ENCODE data around the gene EFCAB6.

Gene EFCAB6

DNA sequence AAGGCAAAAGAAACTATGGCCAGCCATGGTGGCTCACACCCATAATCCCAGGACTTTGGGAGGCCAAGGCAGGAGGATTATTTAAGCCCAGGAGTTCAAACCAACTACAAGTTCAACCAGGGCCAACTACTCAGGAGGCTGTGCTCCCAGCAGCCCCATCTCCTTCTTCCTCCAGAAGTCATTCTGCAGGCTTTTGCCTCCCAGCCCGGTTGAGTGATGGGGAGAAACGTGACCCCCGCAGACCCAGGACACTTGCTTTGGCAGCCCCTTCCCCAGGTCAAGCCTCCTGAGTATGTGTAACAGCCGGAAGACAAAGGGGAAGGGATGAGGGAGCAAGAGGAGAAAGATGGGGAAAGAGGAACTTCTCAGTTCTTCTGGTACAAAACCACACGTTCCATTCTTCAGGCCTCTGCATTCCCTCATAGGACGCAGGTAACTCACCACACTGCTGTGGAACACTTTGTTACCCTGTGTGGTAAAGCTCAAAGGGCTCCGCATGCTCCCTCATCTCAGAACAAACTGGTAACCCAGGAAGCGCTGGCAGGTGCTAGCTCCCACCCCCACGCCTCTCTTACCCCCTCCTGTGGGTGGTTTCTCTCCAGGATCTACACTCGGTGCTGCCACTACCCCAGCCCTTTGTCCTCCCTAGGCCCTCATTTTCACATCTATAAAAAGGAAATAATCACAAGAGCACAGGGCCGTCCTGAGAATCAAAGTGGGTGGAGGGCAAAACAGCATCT is 46.2 kb upstream of the EFCAB6 start:
- TF ChIP-seq, protein P1, sequence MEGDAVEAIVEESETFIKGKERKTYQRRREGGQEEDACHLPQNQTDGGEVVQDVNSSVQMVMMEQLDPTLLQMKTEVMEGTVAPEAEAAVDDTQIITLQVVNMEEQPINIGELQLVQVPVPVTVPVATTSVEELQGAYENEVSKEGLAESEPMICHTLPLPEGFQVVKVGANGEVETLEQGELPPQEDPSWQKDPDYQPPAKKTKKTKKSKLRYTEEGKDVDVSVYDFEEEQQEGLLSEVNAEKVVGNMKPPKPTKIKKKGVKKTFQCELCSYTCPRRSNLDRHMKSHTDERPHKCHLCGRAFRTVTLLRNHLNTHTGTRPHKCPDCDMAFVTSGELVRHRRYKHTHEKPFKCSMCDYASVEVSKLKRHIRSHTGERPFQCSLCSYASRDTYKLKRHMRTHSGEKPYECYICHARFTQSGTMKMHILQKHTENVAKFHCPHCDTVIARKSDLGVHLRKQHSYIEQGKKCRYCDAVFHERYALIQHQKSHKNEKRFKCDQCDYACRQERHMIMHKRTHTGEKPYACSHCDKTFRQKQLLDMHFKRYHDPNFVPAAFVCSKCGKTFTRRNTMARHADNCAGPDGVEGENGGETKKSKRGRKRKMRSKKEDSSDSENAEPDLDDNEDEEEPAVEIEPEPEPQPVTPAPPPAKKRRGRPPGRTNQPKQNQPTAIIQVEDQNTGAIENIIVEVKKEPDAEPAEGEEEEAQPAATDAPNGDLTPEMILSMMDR (IDR thresholded peaks at IDR 0.05; ENCODE audit: low read depth, low read length, poor library complexity, severe bottlenecking), result no peak
- no peak for TF ChIP-seq EZH2phosphoT487 (IDR thresholded peaks at IDR 0.05; ENCODE audit: borderline replicate concordance, low read length)
- H3F3A ChIP-seq (ENCODE audit: control insufficient read depth, insufficient read depth), result no peaks in the 10 kb centered on the region
- H4K20me1 ChIP-seq (ENCODE audit: control insufficient read depth, insufficient read depth, low read depth, low read length), result no peaks in the 10 kb centered on the region
- H3K36me3 ChIP-seq (ENCODE audit: control insufficient read depth, low read length), result no peaks in the 10 kb centered on the region
- H3K4me2 ChIP-seq (ENCODE audit: low read length), result no peak overlapping the region
- H3K9me3 ChIP-seq (ENCODE audit: control insufficient read depth, insufficient read depth, low read length), result no peaks in the 10 kb centered on the region
- no peaks in the 10 kb centered on the region for H3K27me3 ChIP-seq (ENCODE audit: control insufficient read depth, low read length)
- no peaks in the 10 kb centered on the region for H3K79me2 ChIP-seq (ENCODE audit: control insufficient read depth, low read length)
- H3K9me2 ChIP-seq (replicated peaks; ENCODE audit: control insufficient read depth, low read length), result no peaks in the 10 kb centered on the region
- no peak overlapping the region for H3K4me3 ChIP-seq (ENCODE audit: low read length)
- H3K4me1 ChIP-seq (ENCODE audit: control insufficient read depth, low read length), result no peaks in the 10 kb centered on the region
- no peak overlapping the region for H3K27ac ChIP-seq (ENCODE audit: low read depth, low read length)

DNA sequence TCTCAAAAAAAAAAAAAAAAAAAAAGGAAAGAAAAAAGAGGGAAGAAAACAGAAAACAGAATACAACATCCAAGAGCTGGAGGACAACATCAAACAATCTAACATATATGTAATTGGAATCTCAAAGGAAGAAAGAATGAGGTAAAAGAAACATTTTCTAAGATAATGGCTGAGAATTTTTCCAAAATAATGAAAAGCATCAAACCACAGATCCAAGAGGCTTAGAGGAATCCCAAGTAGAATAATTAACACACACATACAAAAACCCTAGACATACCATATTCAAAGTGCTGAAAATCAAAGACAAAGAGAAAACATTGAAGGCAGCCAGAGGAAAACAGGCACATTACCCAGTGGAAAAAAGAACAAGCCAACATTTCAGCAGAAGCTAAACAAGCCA is 45.3 kb upstream of the EFCAB6 start:
- Histone ChIP-seq H3K79me2 (ENCODE audit: control insufficient read depth, low read length) (no peaks in the 10 kb centered on the region), H3K9me2 (replicated peaks; ENCODE audit: control insufficient read depth, low read length) (no peaks in the 10 kb centered on the region), H3K4me3 (ENCODE audit: low read length) (no peak overlapping the region), H4K20me1 (ENCODE audit: control insufficient read depth, insufficient read depth, low read depth, low read length) (no peaks in the 10 kb centered on the region), H3K4me2 (ENCODE audit: low read length) (no peak overlapping the region), H3K27me3 (ENCODE audit: control insufficient read depth, low read length) (no peaks in the 10 kb centered on the region), H3K4me1 (ENCODE audit: control insufficient read depth, low read length) (no peaks in the 10 kb centered on the region), H3F3A (ENCODE audit: control insufficient read depth, insufficient read depth) (no peaks in the 10 kb centered on the region), H3K36me3 (ENCODE audit: control insufficient read depth, low read length) (no peaks in the 10 kb centered on the region), H3K27ac (ENCODE audit: low read depth, low read length) (no peak overlapping the region), H3K9me3 (ENCODE audit: control insufficient read depth, insufficient read depth, low read length) (no peaks in the 10 kb centered on the region)
- TF ChIP-seq, protein P1 (IDR thresholded peaks at IDR 0.05; ENCODE audit: low read depth, low read length, poor library complexity, severe bottlenecking), result no peak
- no peak for TF ChIP-seq EZH2phosphoT487 (IDR thresholded peaks at IDR 0.05; ENCODE audit: borderline replicate concordance, low read length)

DNA sequence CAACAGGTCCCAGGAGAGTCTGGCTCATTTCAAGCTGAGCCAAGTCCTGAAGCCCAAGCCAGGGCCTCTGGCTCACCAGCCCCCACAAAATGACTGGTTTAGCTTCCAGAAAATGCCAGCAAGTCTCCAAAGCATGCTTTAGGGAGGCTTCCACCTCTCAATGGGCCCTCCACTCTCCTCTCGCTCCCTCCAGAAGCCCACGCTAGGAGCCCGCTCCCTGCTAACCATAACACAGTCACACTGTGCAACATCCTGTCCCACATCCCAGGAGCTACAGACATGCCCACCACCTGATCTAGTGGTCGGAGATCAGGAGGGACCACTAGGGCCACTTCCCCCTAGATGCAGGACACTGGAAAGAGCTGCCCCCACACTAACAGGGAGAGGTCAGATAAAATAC is 43.3 kb upstream of the EFCAB6 start:
- Histone ChIP-seq H4K20me1 (ENCODE audit: control insufficient read depth, insufficient read depth, low read depth, low read length) (no peaks in the 10 kb centered on the region), H3K36me3 (ENCODE audit: control insufficient read depth, low read length) (no peaks in the 10 kb centered on the region), H3K9me2 (replicated peaks; ENCODE audit: control insufficient read depth, low read length) (no peaks in the 10 kb centered on the region), H3F3A (ENCODE audit: control insufficient read depth, insufficient read depth) (no peaks in the 10 kb centered on the region), H3K4me2 (ENCODE audit: low read length) (no peak overlapping the region), H3K4me3 (ENCODE audit: low read length) (no peak overlapping the region), H3K27ac (ENCODE audit: low read depth, low read length) (no peak overlapping the region), H3K4me1 (ENCODE audit: control insufficient read depth, low read length) (no peaks in the 10 kb centered on the region), H3K9me3 (ENCODE audit: control insufficient read depth, insufficient read depth, low read length) (no peaks in the 10 kb centered on the region), H3K79me2 (ENCODE audit: control insufficient read depth, low read length) (no peaks in the 10 kb centered on the region), H3K27me3 (ENCODE audit: control insufficient read depth, low read length) (no peaks in the 10 kb centered on the region)
- TF ChIP-seq EZH2phosphoT487 (IDR thresholded peaks at IDR 0.05; ENCODE audit: borderline replicate concordance, low read length), result no peak
- TF ChIP-seq, protein P1 (IDR thresholded peaks at IDR 0.05; ENCODE audit: low read depth, low read length, poor library complexity, severe bottlenecking), result no peak

Measured in DOHH2 (cell line).